GM23338 (cell line): ENCODE measurements around the gene GIGYF2. TPM values are rescaled to one million over a fixed set of nuclear protein-coding genes. Genes with fewer than 3 reads are reported as not detected.
A peak's percentile ranks its signal among the peaks of the same experiment; 100 is the strongest.

Source experiments
- ATAC-seq: fragments of 200-7000 bp; cut with Tn5 transposase; 3 replicates; pipeline ENCODE4 v1.9.1; 2020
- DNase-seq: peaks from one replicate; pipeline ENCODE4 v3.0.0-alpha.2; 2015; ENCODE audit warnings: low spot score
- H2AFZ ChIP-seq: fragments of 200-600 bp; sonication (generic); 2 replicates; pipeline ENCODE4 v1.8.0; 2016; ENCODE audit warnings: antibody characterized with exemption, mild to moderate bottlenecking, moderate library complexity
- H3F3A ChIP-seq: fragments of 200-600 bp; sonication (generic); replicated peaks from 2 replicates; pipeline ENCODE4 v1.8.0; 2017; ENCODE audit warnings: antibody characterized with exemption, mixed run types, low read depth
- H3K27ac ChIP-seq: fragments of 200-600 bp; sonication (generic); 2 replicates; pipeline ENCODE4 v1.6.1; 2016; ENCODE audit warnings: low read depth
- H3K27me3 ChIP-seq: fragments of 200-600 bp; sonication (generic); 2 replicates; pipeline ENCODE4 v1.8.0; 2016; ENCODE audit warnings: mild to moderate bottlenecking, mixed run types, moderate library complexity; ENCODE audit not compliant: insufficient read depth
- H3K36me3 ChIP-seq: fragments of 200-600 bp; sonication (generic); 2 replicates; pipeline ENCODE4 v1.8.0; 2016; ENCODE audit warnings: mild to moderate bottlenecking; ENCODE audit not compliant: insufficient read depth
- H3K4me1 ChIP-seq: fragments of 200-600 bp; sonication (generic); 2 replicates; pipeline ENCODE4 v1.8.0; 2016; ENCODE audit warnings: mild to moderate bottlenecking, moderate library complexity; ENCODE audit not compliant: insufficient read depth
- H3K4me2 ChIP-seq: fragments of 200-600 bp; sonication (generic); 2 replicates; pipeline ENCODE4 v1.7.1; 2017; ENCODE audit warnings: mixed run types
- H3K4me3 ChIP-seq: fragments of 200-600 bp; sonication (generic); 2 replicates; pipeline ENCODE4 v1.6.1; 2016; ENCODE audit warnings: mixed run types
- H3K79me2 ChIP-seq: fragments of 200-600 bp; sonication (generic); replicated peaks from 2 replicates; pipeline ENCODE4 v1.8.0; 2017; ENCODE audit warnings: mild to moderate bottlenecking; ENCODE audit not compliant: insufficient read depth
- H3K9me2 ChIP-seq: fragments of 200-600 bp; sonication (generic); 2 replicates; pipeline ENCODE4 v1.8.0; 2017; ENCODE audit not compliant: insufficient read depth
- H4K20me1 ChIP-seq: fragments of 200-600 bp; sonication (generic); replicated peaks from 2 replicates; pipeline ENCODE4 v1.8.0; 2017; ENCODE audit warnings: mild to moderate bottlenecking; ENCODE audit not compliant: insufficient read depth
- H3K27ac Mint-ChIP-seq: 2 replicates; pipeline ENCODE4 v1.8.0; 2020; ENCODE audit warnings: inconsistent platforms, mild to moderate bottlenecking, moderate library complexity, mixed read lengths
- H3K27me3 Mint-ChIP-seq: 3 replicates; pipeline ENCODE4 v1.8.0; 2022; ENCODE audit warnings: low read depth, mild to moderate bottlenecking, moderate library complexity, mixed read lengths, inconsistent platforms; ENCODE audit not compliant: insufficient read depth, poor library complexity
- H3K36me3 Mint-ChIP-seq: 3 replicates; pipeline ENCODE4 v1.8.0; 2021; ENCODE audit warnings: low read depth, mild to moderate bottlenecking, inconsistent platforms, moderate library complexity, mixed read lengths
- H3K4me1 Mint-ChIP-seq: 3 replicates; pipeline ENCODE4 v1.8.0; 2020; ENCODE audit warnings: mild to moderate bottlenecking, inconsistent platforms, mixed read lengths
- H3K4me3 Mint-ChIP-seq: 3 replicates; pipeline ENCODE4 v1.8.0; 2021; ENCODE audit warnings: moderate library complexity, mild to moderate bottlenecking, inconsistent platforms, mixed read lengths
- H3K9me3 Mint-ChIP-seq: 3 replicates; pipeline ENCODE4 v1.8.0; 2020; ENCODE audit warnings: moderate library complexity, mild to moderate bottlenecking, inconsistent platforms, mixed read lengths
- CREB1 ChIP-seq: fragments of 250-450 bp; sonication (Bioruptor Pico); IDR thresholded peaks from 2 replicates; pipeline ENCODE4 v1.5.0; 2020; ENCODE audit warnings: low read depth, mild to moderate bottlenecking, moderate library complexity
- CTCF ChIP-seq, 2 experiments: fragments of 200-600 bp in 1 of 2; sonication (generic) in 1 of 2; conservative IDR thresholded peaks; 2 replicates each; pipeline versions ENCODE4 v1.5.1 to v1.6.1; 2016 to 2017; ENCODE audit warnings: antibody characterized with exemption in 2 of 2, low read depth in 2 of 2, mild to moderate bottlenecking in 2 of 2, moderate library complexity in 1 of 2
- ETS1 ChIP-seq: IDR thresholded peaks from 2 replicates; pipeline ENCODE4 v1.6.1; 2016; ENCODE audit warnings: antibody characterized with exemption
- JUNB ChIP-seq: IDR thresholded peaks from one replicate; pipeline ENCODE4 v1.6.1; 2016; ENCODE audit warnings: antibody characterized with exemption; ENCODE audit not compliant: unreplicated experiment
- NANOG ChIP-seq: IDR thresholded peaks from 2 replicates; pipeline ENCODE4 v1.6.1; 2016; ENCODE audit warnings: antibody characterized with exemption, borderline replicate concordance
- POLR2AphosphoS5 ChIP-seq: IDR thresholded peaks from 2 replicates; pipeline ENCODE4 v1.6.1; 2016; ENCODE audit warnings: antibody characterized with exemption, low read depth
- ZNF114 ChIP-seq: fragments of 250-450 bp; sonication (Bioruptor Pico); IDR thresholded peaks from 2 replicates; pipeline ENCODE4 v1.5.0; 2020; ENCODE audit warnings: mild to moderate bottlenecking, moderate library complexity
- ZNF331 ChIP-seq: fragments of 250-450 bp; sonication (Bioruptor Pico); IDR thresholded peaks from 2 replicates; pipeline ENCODE4 v1.5.0; 2020; ENCODE audit warnings: low read depth, mild to moderate bottlenecking, moderate library complexity
- ZNF462 ChIP-seq: fragments of 250-450 bp; sonication (Bioruptor Pico); IDR thresholded peaks from 2 replicates; pipeline ENCODE4 v1.5.0; 2020; ENCODE audit warnings: mild to moderate bottlenecking, moderate library complexity
- polyA plus RNA-seq: library from polyadenylated mRNA; unstranded; fragments of >200 nt; fragmentation: Nextera tagmentation; extraction: Ambion mirVana; gene quantifications from 2 replicates; pipeline ENCODE4 v1.2.1, GENCODE V29; 2016
- total RNA-seq: library from RNA; depleted of rRNA; stranded (reverse); fragments of >200 nt; shearing (Covaris generic); gene quantifications from 2 replicates; pipeline ENCODE4 v1.2.3, GENCODE V29; 2014

GIGYF2 gene
- total and polyA plus RNA-seq, 2 experiments from 2014 or later = 48.9 to 104 TPM

- Mint-ChIP-seq H3K4me3 (no peak overlapping the region), H3K9me3 (no peaks in the 10 kb centered on the region), H3K36me3 (peaks cover 23% of the 10 kb centered on the region), H3K4me1 (no peaks in the 10 kb centered on the region), H3K27ac (no peak overlapping the region), H3K27me3 (no peaks in the 10 kb centered on the region)
- Histone ChIP-seq H3K79me2 (no peaks in the 10 kb centered on the region), H4K20me1 (no peaks in the 10 kb centered on the region), H3K4me3 (no peak overlapping the region), H2AFZ (no peak overlapping the region), H3K4me2 (no peak overlapping the region), H3F3A (no peaks in the 10 kb centered on the region), H3K27ac (no peak overlapping the region), H3K36me3 (peaks cover 12% of the 10 kb centered on the region), H3K9me2 (no peaks in the 10 kb centered on the region), H3K4me1 (no peaks in the 10 kb centered on the region), H3K27me3 (no peaks in the 10 kb centered on the region)
- peak; percentile 46 for DNase-seq
- no peak for ATAC-seq
- peak; percentile 52 to 63 for TF ChIP-seq CTCF (conservative IDR thresholded peaks at IDR 0.05; ENCODE audit: low read depth in 2 of 2)
- no peak for TF ChIP-seq NANOG
These were observed 64.3 kb downstream of the GIGYF2 start for GRCh38 chr2:232761301-232761907.

- no peak overlapping the region for H3K4me2 ChIP-seq
- H3K79me2 ChIP-seq = no peaks in the 10 kb centered on the region
- H3K4me3 Mint-ChIP-seq = no peak overlapping the region
- H3K9me3 Mint-ChIP-seq = no peaks in the 10 kb centered on the region
- DNase-seq = no peak
- peaks cover 1% of the 10 kb centered on the region for H3K27me3 Mint-ChIP-seq
- H3K36me3 ChIP-seq = peaks cover 9% of the 10 kb centered on the region
- H2AFZ ChIP-seq = no peak overlapping the region
- H4K20me1 ChIP-seq = no peaks in the 10 kb centered on the region
- peaks cover 3% of the 10 kb centered on the region; the same call in 1 of the 3 replicates for H3K4me1 Mint-ChIP-seq
- no peaks in the 10 kb centered on the region for H3K27me3 ChIP-seq
- no peaks in the 10 kb centered on the region for H3F3A ChIP-seq
- H3K4me3 ChIP-seq = no peak overlapping the region
- no peak overlapping the region for H3K27ac Mint-ChIP-seq
- H3K4me1 ChIP-seq = no peaks in the 10 kb centered on the region
- peaks cover 19% of the 10 kb centered on the region for H3K36me3 Mint-ChIP-seq
- ATAC-seq = no peak
- H3K9me2 ChIP-seq = no peaks in the 10 kb centered on the region
- no peak overlapping the region for H3K27ac ChIP-seq
- no peak for TF ChIP-seq ZNF462
- TF ChIP-seq ETS1 = no peak
- TF ChIP-seq ZNF331 (CRISPR knock-in tag) = no peak
- no peak for TF ChIP-seq POLR2AphosphoS5
- TF ChIP-seq CREB1 (CRISPR knock-in tag) = no peak
- no peak for TF ChIP-seq JUNB
- no peak for TF ChIP-seq NANOG
- TF ChIP-seq ZNF114 (CRISPR knock-in tag) = no peak
These were observed 70.7 kb downstream of the GIGYF2 start for GRCh38 chr2:232767866-232768265.
